Activated CD4-positive, alpha-beta memory T cell treated with anti-CD3 and anti-CD28 coated beads, Interleukin-2, amount 10 ng/mL, durations not matched to agents 7 days and 5 days (primary cell): ENCODE data around the gene MX2. TPM values are rescaled to one million over a fixed set of nuclear protein-coding genes. Genes with fewer than 3 reads are reported as not detected.
"Not testable (repeated sequence)": the region's sequence is repeated elsewhere in the genome, so short reads cannot be mapped to it uniquely, and the experiment has no call there.

Experiments used
- CTCF ChIA-PET: fragments of 350-600 bp; sonication (Branson Sonifier 250); formaldehyde crosslinking; loops from one replicate; lab custom pipeline; 2021; ENCODE audit warnings: antibody characterized with exemption, inconsistent platforms; lab: Charles Lee
- POLR2A ChIA-PET: fragments of 350-600 bp; sonication (Branson Sonifier 250); formaldehyde crosslinking; loops from one replicate; lab custom pipeline; 2021; ENCODE audit warnings: antibody characterized with exemption; lab: Charles Lee
- DNase-seq: peaks from one replicate; pipeline ENCODE4 v3.0.0-alpha.2; 2020
- H3K27ac Mint-ChIP-seq: one replicate; pipeline ENCODE4 v1.8.0; 2021; ENCODE audit warnings: mild to moderate bottlenecking, mixed read lengths
- H3K27me3 Mint-ChIP-seq: one replicate; pipeline ENCODE4 v1.8.0; 2021; ENCODE audit warnings: mixed read lengths
- H3K36me3 Mint-ChIP-seq: one replicate; pipeline ENCODE4 v1.8.0; 2021; ENCODE audit warnings: low read depth, mixed read lengths
- H3K4me1 Mint-ChIP-seq: one replicate; pipeline ENCODE4 v1.8.0; 2021; ENCODE audit warnings: mixed read lengths
- H3K4me3 Mint-ChIP-seq: one replicate; pipeline ENCODE4 v1.8.0; 2021; ENCODE audit warnings: mild to moderate bottlenecking, mixed read lengths
- H3K9me3 Mint-ChIP-seq: one replicate; pipeline ENCODE4 v1.8.0; 2021; ENCODE audit warnings: mixed read lengths
- total RNA-seq, 2 experiments: library from RNA; stranded (reverse); gene quantifications; one replicate each; pipeline ENCODE4 v1.2.3, GENCODE V29; 2021

The MX2 gene
- total RNA-seq, 2 experiments from 2014 or later = 167 to 171 TPM

- Mint-ChIP-seq H3K36me3 (no peaks in the 10 kb centered on the region), H3K4me1 (no peaks in the 10 kb centered on the region), H3K27me3 (peaks cover 27% of the 10 kb centered on the region), H3K9me3 (no peaks in the 10 kb centered on the region), H3K4me3 (no peak overlapping the region), H3K27ac (no peak overlapping the region)
- DNase-seq = no peak
- ChIA-PET POLR2A (interaction anchor here (1.8 kb wide), 1 partner anchor 77 kb away, joined by 5 read pairs; the partner anchor contains the start of gene MX1), CTCF (no interaction called here)
Measured at GRCh38 chr21:41348434-41348833, 13.4 kb upstream of the MX2 start.

DNA sequence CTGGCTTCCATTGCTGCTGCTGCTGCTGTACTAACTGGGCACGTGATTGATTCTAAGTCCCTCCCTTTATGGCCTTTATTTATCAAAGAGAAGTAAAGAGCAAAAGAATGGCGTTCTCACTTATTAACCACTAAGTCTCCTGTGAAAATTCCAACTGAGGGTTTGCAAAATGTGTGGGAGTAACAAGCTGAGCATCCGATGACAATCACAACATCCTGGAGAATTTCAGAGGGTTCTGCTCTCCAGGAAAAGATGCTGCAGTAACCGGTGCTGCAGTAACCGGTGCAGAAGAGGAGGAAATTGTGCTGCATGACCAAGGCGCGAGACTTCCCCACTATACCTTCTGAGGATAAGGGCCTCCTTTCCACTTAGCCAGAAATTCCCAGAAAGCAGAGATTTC is 12.7 kb upstream of the MX2 start:
- DNase-seq = no peak
- Mint-ChIP-seq H3K36me3 (no peaks in the 10 kb centered on the region), H3K27ac (no peak overlapping the region), H3K27me3 (peaks cover 32% of the 10 kb centered on the region), H3K4me3 (no peak overlapping the region), H3K9me3 (no peaks in the 10 kb centered on the region), H3K4me1 (no peaks in the 10 kb centered on the region)
- POLR2A ChIA-PET = interaction anchor here (1.8 kb wide), 1 partner anchor 77 kb away, joined by 5 read pairs; the partner anchor contains the start of gene MX1
- CTCF ChIA-PET = no interaction called here

GRCh38 chr21:41349619-41350390 is 12.0 kb upstream of the MX2 start:
- no peak overlapping the region for H3K4me3 Mint-ChIP-seq
- POLR2A ChIA-PET = interaction anchor here (1.2 to 1.8 kb wide), 2 partner anchors 12 to 76 kb away, joined by 5 to 6 read pairs; partner anchors contain the start of genes MX1 and MX2

GRCh38 chr21:41350436-41351155 is 11.2 kb upstream of the MX2 start:
- Mint-ChIP-seq H3K27ac (no peak overlapping the region), H3K27me3 (peaks cover 39% of the 10 kb centered on the region), H3K4me1 (peaks cover 4% of the 10 kb centered on the region), H3K9me3 (no peaks in the 10 kb centered on the region), H3K36me3 (peaks cover 2% of the 10 kb centered on the region), H3K4me3 (no peak overlapping the region)
- no peak for DNase-seq
- ChIA-PET CTCF (no interaction called here), POLR2A (interaction anchor here (1.2 kb wide), 1 partner anchor 11 kb away, joined by 6 read pairs; the partner anchor contains the start of gene MX2)

More at GRCh38 chr21:41349619-41350390, 12.0 kb upstream of the MX2 start:
- CTCF ChIA-PET = no interaction called here
- DNase-seq = no peak
- Mint-ChIP-seq H3K9me3 (no peaks in the 10 kb centered on the region), H3K4me1 (peaks cover 4% of the 10 kb centered on the region), H3K27ac (no peak overlapping the region), H3K27me3 (peaks cover 36% of the 10 kb centered on the region), H3K36me3 (peaks cover 2% of the 10 kb centered on the region)

DNA sequence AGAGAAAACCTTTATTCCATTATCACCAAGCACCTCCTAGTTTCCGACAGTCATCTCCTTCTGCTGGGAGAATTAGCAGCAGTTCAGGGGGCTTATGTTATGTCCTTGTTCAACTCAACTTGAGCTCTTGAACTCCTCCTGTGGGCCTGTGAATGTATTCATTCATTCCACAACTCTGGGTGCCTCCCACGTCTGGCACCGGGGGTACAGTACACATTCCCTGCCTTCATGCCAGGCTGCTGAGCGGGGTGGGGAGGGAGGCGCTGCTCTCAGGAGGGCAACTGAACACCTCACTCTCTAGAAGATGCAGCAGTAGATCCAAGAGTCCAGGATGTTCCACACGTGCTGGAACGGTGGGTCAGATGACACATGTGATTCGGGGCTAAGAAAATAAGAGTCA is 4.3 kb upstream of the MX2 start:
- H3K36me3 Mint-ChIP-seq = peaks cover 10% of the 10 kb centered on the region
- H3K27me3 Mint-ChIP-seq = peaks cover 25% of the 10 kb centered on the region
- DNase-seq = no peak
- no peak overlapping the region for H3K27ac Mint-ChIP-seq
- no peak overlapping the region for H3K4me3 Mint-ChIP-seq
- H3K4me1 Mint-ChIP-seq = peaks cover 21% of the 10 kb centered on the region
- ChIA-PET CTCF (interaction anchor here (0.6 to 0.9 kb wide), 2 partner anchors 12 to 74 kb away, joined by 3 read pairs; no protein-coding TSS in a partner anchor), POLR2A (no interaction called here)
- no peaks in the 10 kb centered on the region for H3K9me3 Mint-ChIP-seq

GRCh38 chr21:41358193-41359166 is 3.3 kb upstream of the MX2 start:
- H3K9me3 Mint-ChIP-seq = no peaks in the 10 kb centered on the region
- H3K4me3 Mint-ChIP-seq = no peak overlapping the region
- peaks cover 21% of the 10 kb centered on the region for H3K27me3 Mint-ChIP-seq
- CTCF ChIA-PET = interaction anchor here (0.6 to 0.9 kb wide), 3 partner anchors 11 to 75 kb away, joined by 3 to 5 read pairs (median 3); no protein-coding TSS in a partner anchor
- H3K27ac Mint-ChIP-seq = no peak overlapping the region
- POLR2A ChIA-PET = interaction anchor here (5.8 kb wide), 1 partner anchor 67 kb away, joined by 116 read pairs; the partner anchor contains the start of gene MX1
- DNase-seq = no peak
- peaks cover 17% of the 10 kb centered on the region for H3K36me3 Mint-ChIP-seq
- peaks cover 28% of the 10 kb centered on the region for H3K4me1 Mint-ChIP-seq

GRCh38 chr21:41359286-41359685 is 2.5 kb upstream of the MX2 start:
- POLR2A ChIA-PET = interaction anchor here (5.8 kb wide), 1 partner anchor 66 kb away, joined by 116 read pairs; the partner anchor contains the start of gene MX1
- CTCF ChIA-PET = interaction anchor here (0.6 to 0.9 kb wide), 2 partner anchors 26 to 76 kb away, joined by 3 to 5 read pairs; no protein-coding TSS in a partner anchor
- H3K4me1 Mint-ChIP-seq = peaks cover 36% of the 10 kb centered on the region
- no peak overlapping the region for H3K4me3 Mint-ChIP-seq
- no peak for DNase-seq
- H3K27me3 Mint-ChIP-seq = peaks cover 14% of the 10 kb centered on the region
- H3K9me3 Mint-ChIP-seq = no peaks in the 10 kb centered on the region
- H3K27ac Mint-ChIP-seq = no peak overlapping the region
- H3K36me3 Mint-ChIP-seq = peaks cover 25% of the 10 kb centered on the region

DNA sequence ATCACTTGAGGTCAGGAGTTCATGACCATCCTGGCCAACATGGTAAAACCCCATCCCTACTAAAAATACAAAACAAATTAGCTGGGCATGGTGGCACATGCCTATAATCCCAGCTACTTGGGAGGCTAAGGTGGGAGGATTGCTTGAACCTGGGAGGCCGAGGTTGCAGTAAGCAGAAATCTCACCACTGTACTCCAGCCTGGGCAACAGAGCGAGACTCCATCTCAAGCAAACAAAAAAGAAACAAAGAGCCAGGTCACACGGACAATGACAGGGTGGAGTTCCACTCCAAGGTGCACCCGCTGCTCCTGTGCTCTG is 2.1 kb upstream of the MX2 start:
- Mint-ChIP-seq H3K27me3 (peaks cover 10% of the 10 kb centered on the region), H3K4me1 (peaks cover 35% of the 10 kb centered on the region), H3K27ac (peak overlapping the region; percentile 30), H3K36me3 (peaks cover 26% of the 10 kb centered on the region)
- DNase-seq, CTCF ChIA-PET, H3K9me3 Mint-ChIP-seq, H3K4me3 Mint-ChIP-seq: not testable (repeated sequence)
- POLR2A ChIA-PET = interaction anchor here (0.7 to 5.8 kb wide), 2 partner anchors 10 to 66 kb away, joined by 3 to 116 read pairs; partner anchors contain the start of gene MX1

- ChIA-PET POLR2A (interaction anchor here (0.7 to 5.8 kb wide), 3 partner anchors 10 to 65 kb away, joined by 3 to 116 read pairs (median 43); partner anchors contain the start of gene MX1), CTCF (interaction anchor here (1.8 kb wide), 1 partner anchor 77 kb away, joined by 7 read pairs; no protein-coding TSS in a partner anchor)
- Mint-ChIP-seq H3K36me3 (peaks cover 31% of the 10 kb centered on the region), H3K9me3 (no peaks in the 10 kb centered on the region), H3K27me3 (peaks cover 10% of the 10 kb centered on the region), H3K4me1 (peaks cover 40% of the 10 kb centered on the region), H3K27ac (peak overlapping the region; percentile 97), H3K4me3 (no peak overlapping the region)
- DNase-seq = no peak
Measured at GRCh38 chr21:41360072-41360821, 1.6 kb upstream of the MX2 start.

DNA sequence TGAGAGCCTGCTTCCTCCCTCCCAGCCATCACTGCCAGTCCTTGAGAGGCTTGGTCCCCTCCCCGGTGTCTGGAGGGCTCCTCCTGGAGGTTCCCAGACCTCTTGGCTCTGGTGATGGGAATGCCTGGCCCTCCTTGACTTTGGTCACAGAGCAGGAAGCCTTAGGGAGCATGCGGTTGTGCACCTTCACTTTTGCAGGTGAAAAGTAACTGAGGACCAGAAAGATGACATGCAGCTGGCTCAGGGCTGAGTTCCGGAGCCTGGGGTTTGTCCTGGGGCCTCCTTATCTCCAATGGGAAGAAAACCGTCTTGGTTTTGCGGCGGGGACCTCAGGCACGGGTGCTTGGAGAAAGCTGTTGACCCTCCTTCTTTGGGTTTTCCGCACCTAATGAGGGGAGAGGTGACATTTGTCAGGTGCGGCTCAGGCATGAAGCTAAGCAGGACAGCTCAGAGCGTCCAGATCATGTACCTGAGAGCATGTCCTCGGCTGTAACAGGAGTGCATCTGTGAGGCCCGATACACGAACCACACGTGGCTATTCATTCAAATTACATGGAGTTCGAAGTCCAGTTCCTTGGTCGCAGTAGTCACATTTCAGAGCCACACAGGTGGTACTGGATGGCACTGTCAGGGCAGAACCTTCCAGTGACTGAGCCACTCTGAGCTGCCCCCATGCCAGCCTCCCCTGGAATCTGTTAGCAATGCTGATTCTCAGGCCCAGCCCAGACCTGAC is 608 bp upstream of the MX2 start:
- Mint-ChIP-seq H3K27me3 (peaks cover 5% of the 10 kb centered on the region), H3K9me3 (no peaks in the 10 kb centered on the region), H3K4me1 (peaks cover 50% of the 10 kb centered on the region), H3K4me3 (peak overlapping the region; percentile 94), H3K27ac (peak overlapping the region; percentile 97), H3K36me3 (peaks cover 41% of the 10 kb centered on the region)
- ChIA-PET CTCF (interaction anchor here (1.8 to 3.1 kb wide), 2 partner anchors 64 to 78 kb away, joined by 7 to 10 read pairs; partner anchors contain the start of gene MX1), POLR2A (interaction anchor here (1.0 to 5.8 kb wide), 11 partner anchors 10 to 97 kb away, joined by 3 to 116 read pairs (median 8); partner anchors contain the start of gene MX1)
- no peak for DNase-seq
